Mucosa of rectum (tissue), 2 donors: ENCODE measurements around the gene DOK7.

Source experiments
- H3K27ac ChIP-seq, 2 donors: one replicate each; pipeline ENCODE4 v1.7.0; 2013; ENCODE audit warnings: inconsistent platforms in 2 of 2, low read depth in 2 of 2, low read length in 2 of 2
- H3K27me3 ChIP-seq, 2 donors: one replicate each; pipeline ENCODE4 v1.7.0; 2013; ENCODE audit warnings: low read length in 2 of 2; ENCODE audit not compliant: control insufficient read depth in 2 of 2, insufficient read depth in 2 of 2
- H3K36me3 ChIP-seq, 2 donors: one replicate each; pipeline ENCODE4 v1.7.0; 2013; ENCODE audit warnings: low read length in 2 of 2; ENCODE audit not compliant: control insufficient read depth in 2 of 2, insufficient read depth in 2 of 2
- H3K4me1 ChIP-seq, 2 donors: one replicate each; pipeline ENCODE4 v1.7.0; 2013; ENCODE audit warnings: low read length in 2 of 2, mild to moderate bottlenecking in 1 of 2; ENCODE audit not compliant: control insufficient read depth in 2 of 2, insufficient read depth in 2 of 2
- H3K4me3 ChIP-seq, 2 donors: one replicate each; pipeline ENCODE4 v1.7.0; 2013; ENCODE audit warnings: low read length in 2 of 2
- H3K9ac ChIP-seq, 2 donors: one replicate each; pipeline ENCODE4 v1.7.0; 2013; ENCODE audit warnings: low read length in 2 of 2, low read depth in 1 of 2, mild to moderate bottlenecking in 1 of 2
- H3K9me3 ChIP-seq, 2 donors: one replicate each; pipeline ENCODE4 v1.7.0; 2013; ENCODE audit warnings: low read length in 2 of 2; ENCODE audit not compliant: control insufficient read depth in 2 of 2
- donor health status: healthy.
- donor health status: Normal muscosa, but diverticular disease.

The DOK7 gene

DNA sequence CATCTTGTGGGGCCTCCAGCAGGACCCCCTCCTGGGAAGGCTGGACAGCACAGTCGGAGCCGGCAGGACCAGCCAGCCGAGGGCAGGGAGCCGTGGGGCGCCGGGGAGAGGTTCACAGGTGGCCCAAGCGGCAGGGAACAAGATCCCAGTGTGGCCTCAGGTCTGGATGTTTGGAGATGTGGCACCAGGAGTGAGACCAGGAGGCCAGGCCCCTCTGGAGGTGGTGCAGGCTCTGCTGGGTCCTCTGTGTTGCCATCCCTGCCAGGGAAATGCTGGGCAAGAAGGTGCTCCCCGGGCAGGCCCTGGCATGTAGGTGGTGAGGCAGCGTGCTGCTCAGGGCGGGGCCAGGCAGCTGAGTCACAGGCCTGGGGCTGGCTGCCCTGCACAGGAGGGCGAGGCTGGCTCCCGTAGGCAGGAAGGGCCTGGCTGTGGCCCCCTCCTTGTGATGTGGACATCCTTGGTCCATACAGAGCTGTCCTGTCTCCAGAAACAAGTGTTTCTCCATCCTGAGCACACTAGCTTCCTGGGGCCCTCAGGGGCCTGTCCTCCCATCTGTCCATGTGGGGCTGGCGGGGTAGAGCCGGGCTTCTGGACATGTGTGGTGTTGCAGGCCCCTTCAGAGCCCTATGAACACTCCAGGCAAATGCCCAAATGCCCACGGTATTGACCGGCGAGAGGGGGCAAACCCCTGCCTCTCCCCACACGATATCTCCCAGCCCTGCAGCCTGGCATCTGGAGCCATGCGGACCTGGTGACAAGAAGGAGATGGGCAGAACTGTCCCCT is 26.1 kb upstream of the DOK7 start:
- H3K4me1 ChIP-seq: no peaks in the 10 kb centered on the region
- no peak overlapping the region for H3K4me3 ChIP-seq
- no peaks in the 10 kb centered on the region for H3K9me3 ChIP-seq
- H3K27me3 ChIP-seq: no peaks in the 10 kb centered on the region
- no peak overlapping the region for H3K9ac ChIP-seq
- no peaks in the 10 kb centered on the region for H3K36me3 ChIP-seq
- no peak overlapping the region for H3K27ac ChIP-seq

DNA sequence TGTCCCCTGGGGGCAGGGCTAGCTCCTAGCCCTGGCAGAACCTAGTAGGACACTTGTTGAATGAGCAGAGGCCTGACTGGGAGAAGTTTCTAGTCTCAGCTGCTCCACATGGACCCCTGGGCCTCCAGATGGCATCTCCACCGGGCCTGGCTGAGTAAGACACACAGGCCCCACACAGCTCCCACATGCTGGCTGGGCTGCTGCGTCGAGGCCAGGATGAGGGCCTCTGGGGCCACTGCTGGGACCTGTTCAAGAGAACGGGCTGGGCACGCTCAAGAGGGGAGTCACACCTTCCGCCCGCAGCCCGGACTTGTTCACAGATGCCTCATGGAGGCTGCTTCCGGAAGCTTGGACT is 25.5 kb upstream of the DOK7 start:
- Histone ChIP-seq H3K4me1 (no peaks in the 10 kb centered on the region), H3K4me3 (no peak overlapping the region), H3K9me3 (no peaks in the 10 kb centered on the region), H3K27ac (no peak overlapping the region), H3K9ac (no peak overlapping the region), H3K36me3 (no peaks in the 10 kb centered on the region), H3K27me3 (no peaks in the 10 kb centered on the region)

DNA sequence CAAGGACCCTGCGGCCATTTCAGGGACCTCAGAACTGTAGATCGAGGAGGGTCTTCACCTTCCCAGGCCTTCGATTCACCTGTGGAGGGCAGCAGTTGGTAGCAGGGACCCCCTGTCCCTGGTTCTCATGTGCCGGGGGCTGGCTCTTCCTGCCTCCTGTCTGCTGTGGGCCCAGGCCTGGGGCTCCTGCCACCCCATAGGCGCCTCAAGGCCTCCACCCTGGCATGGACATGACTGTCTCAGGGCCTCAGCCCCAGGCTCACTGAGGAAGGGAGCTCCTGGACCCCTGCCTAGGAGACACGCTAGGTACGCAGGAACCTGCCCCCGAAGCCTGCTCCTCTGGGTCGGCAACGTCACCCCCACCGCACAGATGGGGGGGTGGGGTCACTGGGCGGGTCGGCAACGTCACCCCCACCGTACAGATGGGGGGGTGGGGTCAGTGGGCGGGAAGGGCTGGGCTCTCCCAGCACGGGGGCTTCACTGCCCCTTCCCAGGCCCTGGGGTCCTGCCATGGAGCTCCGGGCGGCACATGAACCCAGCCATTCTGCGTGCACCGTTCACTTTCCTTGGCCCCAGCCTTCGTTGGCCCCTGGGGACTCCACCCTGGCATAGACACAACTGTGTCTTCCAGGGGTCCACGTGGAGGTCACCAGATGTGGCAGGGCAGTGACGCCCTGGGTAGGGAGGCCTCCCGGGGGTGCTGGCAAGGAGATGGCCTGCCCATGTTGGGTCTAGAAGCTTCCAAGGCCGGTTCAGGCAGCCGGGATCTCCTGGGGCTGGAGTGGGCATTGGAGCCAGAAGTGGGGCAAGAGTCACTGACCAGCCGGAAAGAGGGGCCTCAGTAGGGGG is 24.9 kb upstream of the DOK7 start:
- Histone ChIP-seq H3K36me3 (no peaks in the 10 kb centered on the region), H3K27ac (no peak overlapping the region), H3K4me1 (no peaks in the 10 kb centered on the region), H3K9me3 (no peaks in the 10 kb centered on the region), H3K27me3 (no peaks in the 10 kb centered on the region), H3K4me3 (no peak overlapping the region), H3K9ac (no peak overlapping the region)

GRCh38 chr4:3438847-3439180 is 24.3 kb upstream of the DOK7 start:
- no peaks in the 10 kb centered on the region for H3K4me1 ChIP-seq
- H3K36me3 ChIP-seq: no peaks in the 10 kb centered on the region
- H3K9ac ChIP-seq: no peak overlapping the region
- H3K9me3 ChIP-seq: no peaks in the 10 kb centered on the region
- no peak overlapping the region for H3K27ac ChIP-seq
- H3K4me3 ChIP-seq: no peak overlapping the region
- H3K27me3 ChIP-seq: no peaks in the 10 kb centered on the region

DNA sequence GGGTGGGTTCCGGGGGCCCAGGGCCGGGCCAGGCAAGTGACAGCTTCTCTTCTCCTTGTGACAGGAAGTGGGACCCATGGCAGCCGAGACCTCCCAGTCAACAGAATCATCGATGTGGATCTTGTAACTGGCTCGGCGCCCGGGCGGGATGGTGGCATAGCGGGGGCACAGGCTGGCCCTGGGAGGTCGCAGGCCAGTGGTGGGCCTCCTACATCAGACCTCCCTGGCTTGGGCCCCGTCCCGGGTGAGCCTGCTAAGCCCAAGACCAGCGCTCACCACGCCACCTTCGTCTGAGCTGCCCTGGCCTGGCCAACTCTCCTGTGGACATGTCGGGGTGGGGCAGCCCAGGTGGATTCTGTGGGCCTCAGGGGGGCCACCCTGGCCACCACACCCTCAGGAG is 23.7 kb upstream of the DOK7 start:
- Histone ChIP-seq H3K4me3 (no peak overlapping the region), H3K9me3 (no peaks in the 10 kb centered on the region), H3K27ac (no peak overlapping the region), H3K27me3 (no peaks in the 10 kb centered on the region), H3K4me1 (no peaks in the 10 kb centered on the region), H3K36me3 (no peaks in the 10 kb centered on the region), H3K9ac (no peak overlapping the region)

DNA sequence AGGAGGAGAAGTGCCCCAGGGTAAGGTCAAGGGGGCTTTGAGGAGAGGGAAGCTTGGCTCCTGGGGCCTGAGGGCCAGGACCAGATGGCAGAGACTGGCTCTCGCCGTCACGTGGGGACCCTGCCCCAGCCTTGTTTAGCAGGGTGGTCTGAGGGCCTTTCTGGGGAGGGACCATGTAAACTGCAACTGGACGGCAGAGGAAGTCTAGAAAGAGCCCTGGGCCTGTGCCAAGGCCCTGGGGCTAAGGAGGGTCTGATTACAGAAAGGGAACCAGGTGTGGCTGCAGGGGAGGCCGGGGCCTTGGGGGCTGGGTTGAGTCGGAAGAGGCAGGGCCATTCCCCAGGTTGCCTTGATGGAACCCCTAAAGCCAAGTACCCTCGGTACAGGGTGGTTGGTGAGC is 23.1 kb upstream of the DOK7 start:
- Histone ChIP-seq H3K27me3 (no peaks in the 10 kb centered on the region), H3K4me3 (no peak overlapping the region), H3K4me1 (no peaks in the 10 kb centered on the region), H3K9me3 (no peaks in the 10 kb centered on the region), H3K27ac (no peak overlapping the region), H3K36me3 (no peaks in the 10 kb centered on the region), H3K9ac (no peak overlapping the region)

GRCh38 chr4:3440979-3441500 is 22.1 kb upstream of the DOK7 start:
- H3K9me3 ChIP-seq: no peaks in the 10 kb centered on the region
- H3K27me3 ChIP-seq: no peaks in the 10 kb centered on the region
- no peak overlapping the region for H3K9ac ChIP-seq
- no peaks in the 10 kb centered on the region for H3K36me3 ChIP-seq
- no peak overlapping the region for H3K4me3 ChIP-seq
- H3K4me1 ChIP-seq: no peaks in the 10 kb centered on the region
- H3K27ac ChIP-seq: no peak overlapping the region

- no peaks in the 10 kb centered on the region for H3K9me3 ChIP-seq
- H3K36me3 ChIP-seq: no peaks in the 10 kb centered on the region
- H3K27ac ChIP-seq: no peak within 1 kb of the TSS
- H3K9ac ChIP-seq: no peak within 1 kb of the TSS
- no peak within 1 kb of the TSS for H3K4me3 ChIP-seq
- no peaks in the 10 kb centered on the region for H3K27me3 ChIP-seq
- no peaks in the 10 kb centered on the region for H3K4me1 ChIP-seq
These were observed 21.3 kb upstream of the DOK7 start, which contains the start of gene HGFAC for GRCh38 chr4:3441501-3442459. Gene HGFAC (plus strand): TSS chr4:3441968. CDS start chr4:3442002, 34 bp downstream.

DNA sequence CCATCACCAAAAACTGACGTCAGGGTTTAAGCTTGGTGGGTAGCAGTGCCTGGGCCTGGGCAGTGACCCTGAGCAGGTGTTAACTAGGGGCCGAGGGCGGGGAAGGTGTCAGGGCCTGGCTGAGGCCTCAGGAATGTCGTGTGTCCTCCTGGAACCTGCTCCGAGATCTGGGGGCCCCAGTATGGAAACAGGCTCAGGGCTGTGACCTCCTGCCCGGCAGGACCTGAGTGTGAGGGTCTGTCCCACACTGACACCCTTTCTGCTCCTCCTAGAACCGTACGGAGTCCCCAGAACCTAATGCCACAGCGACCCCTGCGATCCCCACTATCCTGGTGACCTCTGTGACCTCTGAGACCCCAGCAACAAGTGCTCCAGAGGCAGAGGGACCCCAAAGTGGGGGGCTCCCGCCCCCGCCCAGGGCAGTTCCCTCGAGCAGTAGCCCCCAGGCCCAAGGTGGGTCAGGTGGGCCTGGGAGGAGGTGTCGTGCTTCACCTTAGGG is 20.6 kb upstream of the DOK7 start:
- Histone ChIP-seq H3K27ac (no peak overlapping the region), H3K9me3 (no peaks in the 10 kb centered on the region), H3K4me3 (no peak overlapping the region), H3K4me1 (no peaks in the 10 kb centered on the region), H3K9ac (no peak overlapping the region), H3K36me3 (no peaks in the 10 kb centered on the region), H3K27me3 (no peaks in the 10 kb centered on the region)
